Measurements from ENCODE around the gene UBQLNL. TPM values are rescaled to one million over a fixed set of nuclear protein-coding genes. Genes with fewer than 3 reads are reported as not detected.

Gene UBQLNL
- total RNA-seq, 1 donor from 2014 or later, result 0.72 TPM

- intact Hi-C loops (cut with DNase I), result no loop called here
- no peak for DNase-seq
- Histone ChIP-seq H3K36me3 (no peaks in the 10 kb centered on the region), H3K9me3 (no peaks in the 10 kb centered on the region), H3K27me3 (no peaks in the 10 kb centered on the region), H3K27ac (no peak overlapping the region), H3K4me3 (no peak overlapping the region), H3K4me1 (no peaks in the 10 kb centered on the region)
- no peak for TF ChIP-seq CTCF (IDR thresholded peaks at IDR 0.05)
- ATAC-seq, result no peak
Observed at GRCh38 chr11:5524756-5525155, 8.3 kb upstream of the UBQLNL start.

GRCh38 chr11:5522308-5522707 is 5.8 kb upstream of the UBQLNL start:
- Histone ChIP-seq H3K36me3 (no peaks in the 10 kb centered on the region), H3K4me1 (no peaks in the 10 kb centered on the region), H3K27ac (no peak overlapping the region), H3K9me3 (no peaks in the 10 kb centered on the region), H3K27me3 (no peaks in the 10 kb centered on the region), H3K4me3 (no peak overlapping the region)
- TF ChIP-seq CTCF (IDR thresholded peaks at IDR 0.05), result no peak
- DNase-seq (no peak), ATAC-seq (no peak)
- intact Hi-C loops (cut with DNase I), result no loop called here

GRCh38 chr11:5521540-5521939 is 5.0 kb upstream of the UBQLNL start:
- DNase-seq (no peak), ATAC-seq (no peak)
- Histone ChIP-seq H3K4me3 (no peak overlapping the region), H3K27me3 (no peaks in the 10 kb centered on the region), H3K36me3 (no peaks in the 10 kb centered on the region), H3K4me1 (no peaks in the 10 kb centered on the region), H3K27ac (no peak overlapping the region), H3K9me3 (no peaks in the 10 kb centered on the region)
- no peak for TF ChIP-seq CTCF (IDR thresholded peaks at IDR 0.05)
- intact Hi-C loops (cut with DNase I), result no loop called here

GRCh38 chr11:5514841-5515240 is 1.7 kb downstream of the UBQLNL start:
- no peak for TF ChIP-seq CTCF (IDR thresholded peaks at IDR 0.05)
- Histone ChIP-seq H3K27me3 (no peaks in the 10 kb centered on the region), H3K4me1 (no peaks in the 10 kb centered on the region), H3K36me3 (no peaks in the 10 kb centered on the region), H3K4me3 (no peak overlapping the region), H3K27ac (no peak overlapping the region), H3K9me3 (no peaks in the 10 kb centered on the region)
- DNase-seq (no peak), ATAC-seq (no peak)
- intact Hi-C loops (cut with DNase I), result no loop called here

GRCh38 chr11:5509803-5510202 is 6.7 kb downstream of the UBQLNL start, which contains the start of gene UBQLN3:
Gene UBQLN3, minus strand, starts transcription at chr11:5509957. Its CDS starts 399 bp downstream, at chr11:5509558.
- ATAC-seq (no peak), DNase-seq (no peak)
- Histone ChIP-seq H3K4me1 (no peaks in the 10 kb centered on the region), H3K27me3 (no peaks in the 10 kb centered on the region), H3K4me3 (no peak within 1 kb of the TSS), H3K36me3 (no peaks in the 10 kb centered on the region), H3K9me3 (no peaks in the 10 kb centered on the region), H3K27ac (no peak within 1 kb of the TSS)
- no peak for TF ChIP-seq CTCF (IDR thresholded peaks at IDR 0.05)
- intact Hi-C loops (cut with DNase I), result no loop called here

- no peaks in the 10 kb centered on the region for H3K4me1 ChIP-seq
- no peak overlapping the region for H3K4me3 ChIP-seq
Observed at GRCh38 chr11:5508605-5509004, 7.9 kb downstream of the UBQLNL start.

More at GRCh38 chr11:5508605-5509004, 7.9 kb downstream of the UBQLNL start:
- no peak for DNase-seq
- Histone ChIP-seq H3K27me3 (no peaks in the 10 kb centered on the region), H3K36me3 (no peaks in the 10 kb centered on the region), H3K9me3 (no peaks in the 10 kb centered on the region), H3K27ac (no peak overlapping the region)
- no peak for TF ChIP-seq CTCF (IDR thresholded peaks at IDR 0.05)
- intact Hi-C loops (cut with DNase I), result no loop called here
- no peak for ATAC-seq

All from upper lobe of right lung (tissue), 1 donor.